ENCODE measurements around the gene PADI3. TPM values are rescaled to one million over a fixed set of nuclear protein-coding genes. Genes with fewer than 3 reads are reported as not detected.

Gene PADI3
- total and polyA plus RNA-seq, 2 of the 8 experiments (the other 6 are each of a cell fraction or from before 2014, with no cell fraction given) = 0.37 to 0.94 TPM

DNA sequence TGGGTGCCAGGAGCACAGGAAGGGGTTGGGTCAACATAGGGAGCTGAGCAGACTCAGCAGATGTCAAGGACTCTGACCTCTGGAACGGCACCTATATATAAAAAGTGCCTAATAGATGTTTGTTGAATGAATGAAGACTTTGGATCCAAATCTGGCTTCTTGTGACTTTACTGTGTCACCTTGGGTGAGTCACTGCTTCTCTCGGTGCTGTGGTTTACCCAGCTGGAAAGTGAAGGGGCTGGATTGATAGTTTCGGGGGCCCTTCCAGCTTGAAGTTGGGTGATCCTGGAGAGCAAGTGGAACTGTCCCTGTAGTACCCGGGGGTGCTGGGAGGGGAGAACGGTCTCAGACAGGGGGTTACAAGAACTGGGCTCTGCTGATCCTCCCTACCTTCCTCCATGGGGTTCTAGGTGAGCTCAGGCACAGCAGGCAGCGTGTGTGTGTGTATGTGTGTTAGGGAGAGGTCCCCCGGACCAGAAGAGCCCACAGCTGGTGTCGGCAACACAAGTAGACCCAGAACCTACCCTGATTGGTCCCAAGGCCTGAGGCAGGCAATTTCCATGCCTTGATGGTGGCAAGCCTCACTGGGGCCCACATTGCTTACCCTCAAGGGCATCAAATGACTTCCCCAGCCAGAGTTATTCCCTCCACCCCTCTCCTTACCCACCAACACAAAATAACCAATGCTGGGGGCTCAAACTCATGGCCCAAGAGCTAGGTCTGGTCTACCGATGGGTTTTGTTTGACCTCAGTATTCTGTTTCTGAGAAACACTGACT, 49.4 kb upstream of the PADI3 start (continued):
- no peak for TF ChIP-seq TEAD4 (IDR thresholded peaks at IDR 0.05; ENCODE audit: low read depth, low read length)
- TF ChIP-seq, protein P1, sequence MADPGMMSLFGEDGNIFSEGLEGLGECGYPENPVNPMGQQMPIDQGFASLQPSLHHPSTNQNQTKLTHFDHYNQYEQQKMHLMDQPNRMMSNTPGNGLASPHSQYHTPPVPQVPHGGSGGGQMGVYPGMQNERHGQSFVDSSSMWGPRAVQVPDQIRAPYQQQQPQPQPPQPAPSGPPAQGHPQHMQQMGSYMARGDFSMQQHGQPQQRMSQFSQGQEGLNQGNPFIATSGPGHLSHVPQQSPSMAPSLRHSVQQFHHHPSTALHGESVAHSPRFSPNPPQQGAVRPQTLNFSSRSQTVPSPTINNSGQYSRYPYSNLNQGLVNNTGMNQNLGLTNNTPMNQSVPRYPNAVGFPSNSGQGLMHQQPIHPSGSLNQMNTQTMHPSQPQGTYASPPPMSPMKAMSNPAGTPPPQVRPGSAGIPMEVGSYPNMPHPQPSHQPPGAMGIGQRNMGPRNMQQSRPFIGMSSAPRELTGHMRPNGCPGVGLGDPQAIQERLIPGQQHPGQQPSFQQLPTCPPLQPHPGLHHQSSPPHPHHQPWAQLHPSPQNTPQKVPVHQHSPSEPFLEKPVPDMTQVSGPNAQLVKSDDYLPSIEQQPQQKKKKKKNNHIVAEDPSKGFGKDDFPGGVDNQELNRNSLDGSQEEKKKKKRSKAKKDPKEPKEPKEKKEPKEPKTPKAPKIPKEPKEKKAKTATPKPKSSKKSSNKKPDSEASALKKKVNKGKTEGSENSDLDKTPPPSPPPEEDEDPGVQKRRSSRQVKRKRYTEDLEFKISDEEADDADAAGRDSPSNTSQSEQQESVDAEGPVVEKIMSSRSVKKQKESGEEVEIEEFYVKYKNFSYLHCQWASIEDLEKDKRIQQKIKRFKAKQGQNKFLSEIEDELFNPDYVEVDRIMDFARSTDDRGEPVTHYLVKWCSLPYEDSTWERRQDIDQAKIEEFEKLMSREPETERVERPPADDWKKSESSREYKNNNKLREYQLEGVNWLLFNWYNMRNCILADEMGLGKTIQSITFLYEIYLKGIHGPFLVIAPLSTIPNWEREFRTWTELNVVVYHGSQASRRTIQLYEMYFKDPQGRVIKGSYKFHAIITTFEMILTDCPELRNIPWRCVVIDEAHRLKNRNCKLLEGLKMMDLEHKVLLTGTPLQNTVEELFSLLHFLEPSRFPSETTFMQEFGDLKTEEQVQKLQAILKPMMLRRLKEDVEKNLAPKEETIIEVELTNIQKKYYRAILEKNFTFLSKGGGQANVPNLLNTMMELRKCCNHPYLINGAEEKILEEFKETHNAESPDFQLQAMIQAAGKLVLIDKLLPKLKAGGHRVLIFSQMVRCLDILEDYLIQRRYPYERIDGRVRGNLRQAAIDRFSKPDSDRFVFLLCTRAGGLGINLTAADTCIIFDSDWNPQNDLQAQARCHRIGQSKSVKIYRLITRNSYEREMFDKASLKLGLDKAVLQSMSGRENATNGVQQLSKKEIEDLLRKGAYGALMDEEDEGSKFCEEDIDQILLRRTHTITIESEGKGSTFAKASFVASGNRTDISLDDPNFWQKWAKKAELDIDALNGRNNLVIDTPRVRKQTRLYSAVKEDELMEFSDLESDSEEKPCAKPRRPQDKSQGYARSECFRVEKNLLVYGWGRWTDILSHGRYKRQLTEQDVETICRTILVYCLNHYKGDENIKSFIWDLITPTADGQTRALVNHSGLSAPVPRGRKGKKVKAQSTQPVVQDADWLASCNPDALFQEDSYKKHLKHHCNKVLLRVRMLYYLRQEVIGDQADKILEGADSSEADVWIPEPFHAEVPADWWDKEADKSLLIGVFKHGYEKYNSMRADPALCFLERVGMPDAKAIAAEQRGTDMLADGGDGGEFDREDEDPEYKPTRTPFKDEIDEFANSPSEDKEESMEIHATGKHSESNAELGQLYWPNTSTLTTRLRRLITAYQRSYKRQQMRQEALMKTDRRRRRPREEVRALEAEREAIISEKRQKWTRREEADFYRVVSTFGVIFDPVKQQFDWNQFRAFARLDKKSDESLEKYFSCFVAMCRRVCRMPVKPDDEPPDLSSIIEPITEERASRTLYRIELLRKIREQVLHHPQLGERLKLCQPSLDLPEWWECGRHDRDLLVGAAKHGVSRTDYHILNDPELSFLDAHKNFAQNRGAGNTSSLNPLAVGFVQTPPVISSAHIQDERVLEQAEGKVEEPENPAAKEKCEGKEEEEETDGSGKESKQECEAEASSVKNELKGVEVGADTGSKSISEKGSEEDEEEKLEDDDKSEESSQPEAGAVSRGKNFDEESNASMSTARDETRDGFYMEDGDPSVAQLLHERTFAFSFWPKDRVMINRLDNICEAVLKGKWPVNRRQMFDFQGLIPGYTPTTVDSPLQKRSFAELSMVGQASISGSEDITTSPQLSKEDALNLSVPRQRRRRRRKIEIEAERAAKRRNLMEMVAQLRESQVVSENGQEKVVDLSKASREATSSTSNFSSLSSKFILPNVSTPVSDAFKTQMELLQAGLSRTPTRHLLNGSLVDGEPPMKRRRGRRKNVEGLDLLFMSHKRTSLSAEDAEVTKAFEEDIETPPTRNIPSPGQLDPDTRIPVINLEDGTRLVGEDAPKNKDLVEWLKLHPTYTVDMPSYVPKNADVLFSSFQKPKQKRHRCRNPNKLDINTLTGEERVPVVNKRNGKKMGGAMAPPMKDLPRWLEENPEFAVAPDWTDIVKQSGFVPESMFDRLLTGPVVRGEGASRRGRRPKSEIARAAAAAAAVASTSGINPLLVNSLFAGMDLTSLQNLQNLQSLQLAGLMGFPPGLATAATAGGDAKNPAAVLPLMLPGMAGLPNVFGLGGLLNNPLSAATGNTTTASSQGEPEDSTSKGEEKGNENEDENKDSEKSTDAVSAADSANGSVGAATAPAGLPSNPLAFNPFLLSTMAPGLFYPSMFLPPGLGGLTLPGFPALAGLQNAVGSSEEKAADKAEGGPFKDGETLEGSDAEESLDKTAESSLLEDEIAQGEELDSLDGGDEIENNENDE (IDR thresholded peaks at IDR 0.05; ENCODE audit: insufficient replicate concordance, low read length) = no peak

Data from H1 (cell line).